Left renal pelvis (tissue), 4 donors: ENCODE data around the gene RAB3C. TPM values are rescaled to one million over a fixed set of nuclear protein-coding genes. Genes with fewer than 3 reads are reported as not detected.
"Not testable (repeated sequence)": the region's sequence is repeated elsewhere in the genome, so short reads cannot be mapped to it uniquely, and the experiment has no call there.

Experiments
- DNase-seq, 4 donors: peaks; one replicate each; pipeline ENCODE4 v3.0.0-alpha.2; 2013; ENCODE audit warnings: low read depth in 4 of 4, low spot score in 3 of 4
- polyA plus RNA-seq, 4 donors: library from polyadenylated mRNA; unstranded; fragments of 120-200 nt; gene quantifications; one replicate each; pipeline ENCODE4 v1.2.1, GENCODE V29; 2013; ENCODE audit not compliant: insufficient read length in 4 of 4

Gene RAB3C
- polyA plus RNA-seq, 4 donors, result 1.1 to 2.3 (median 2.0) TPM

- no peak for DNase-seq
Measured at GRCh38 chr5:58672521-58672920, 89.6 kb downstream of the RAB3C start.

- DNase-seq, result no peak
Measured at GRCh38 chr5:58674070-58674469, 91.2 kb downstream of the RAB3C start.

- no peak for DNase-seq
Measured at GRCh38 chr5:58674711-58675110, 91.8 kb downstream of the RAB3C start.

- no peak for DNase-seq
Measured at GRCh38 chr5:58675341-58675740, 92.5 kb downstream of the RAB3C start.

DNA sequence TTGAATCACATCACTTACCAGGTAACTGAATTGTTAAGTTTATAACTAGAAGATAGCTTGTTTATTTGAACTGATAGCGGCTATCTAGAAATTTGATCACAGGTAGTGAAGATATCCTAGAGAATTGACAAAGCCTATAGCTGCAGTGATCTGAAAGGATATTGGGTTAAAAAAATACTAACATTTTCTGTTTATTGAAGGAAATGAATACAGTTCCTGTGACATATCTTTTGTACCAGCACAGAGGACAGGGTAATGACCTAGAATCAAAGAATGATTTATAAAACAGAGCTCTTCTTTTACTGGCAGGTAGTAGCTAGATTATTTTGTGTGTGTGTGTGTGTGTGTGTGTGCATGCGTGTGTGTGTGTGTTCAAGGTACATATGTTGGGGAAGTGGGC, 94.8 kb downstream of the RAB3C start:
- DNase-seq, result no peak

DNA sequence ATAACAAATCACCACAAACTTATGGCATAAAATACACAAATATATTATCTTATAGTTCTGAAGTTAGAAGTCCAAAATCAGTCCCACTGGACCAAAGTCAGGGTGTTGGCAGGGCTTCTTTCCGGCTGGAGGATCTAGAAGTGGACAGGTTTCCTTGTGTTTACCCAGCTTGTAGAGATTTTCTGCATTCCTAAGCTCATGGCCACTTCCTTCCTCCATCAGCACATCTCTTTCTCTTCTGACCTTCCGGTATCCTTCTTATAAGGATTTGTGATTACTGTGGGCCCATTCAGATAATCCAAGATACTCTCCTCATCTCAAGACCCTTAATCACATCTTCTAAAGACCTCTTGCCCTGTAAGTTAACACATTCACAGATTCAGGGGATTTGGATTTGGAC, 97.6 kb downstream of the RAB3C start:
- no peak for DNase-seq

DNA sequence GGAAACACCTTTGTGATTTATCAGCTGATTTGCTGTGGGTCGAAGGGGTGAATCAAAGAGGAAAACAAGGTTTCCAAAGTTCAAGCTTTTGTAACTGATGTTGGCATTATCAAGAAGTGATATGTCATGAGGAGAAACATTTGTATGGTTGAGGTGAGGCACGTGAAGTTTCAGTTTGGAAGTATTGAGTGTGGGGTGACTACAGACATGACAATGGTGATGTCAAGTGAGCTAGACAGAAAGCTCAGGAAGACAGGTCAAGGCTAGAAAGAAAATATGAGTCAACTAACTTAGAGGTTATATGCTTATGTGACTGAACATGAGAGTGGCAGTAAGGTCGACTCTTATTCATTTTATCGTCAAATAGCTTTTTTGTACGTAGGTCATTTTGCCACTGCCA, 99.1 kb downstream of the RAB3C start:
- DNase-seq, result no peak

DNA sequence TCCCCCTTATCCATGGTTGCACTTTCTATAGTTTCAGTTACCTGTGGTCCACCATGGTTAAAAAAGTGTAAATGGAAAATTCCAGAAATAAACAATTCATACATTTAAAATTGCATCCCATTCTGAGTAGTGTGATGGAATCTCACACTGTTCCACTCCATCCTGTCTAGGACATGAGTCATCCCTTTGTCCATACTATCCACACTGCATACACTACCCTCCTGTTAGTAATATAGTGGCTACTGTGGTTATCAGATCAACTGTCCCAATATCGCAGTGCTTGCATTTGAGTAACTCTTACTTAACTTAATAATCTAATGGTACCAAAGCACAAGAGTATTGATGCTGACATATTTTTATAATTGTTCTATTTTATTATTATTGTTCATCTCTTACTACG, 100.7 kb downstream of the RAB3C start:
- DNase-seq, result no peak

DNA sequence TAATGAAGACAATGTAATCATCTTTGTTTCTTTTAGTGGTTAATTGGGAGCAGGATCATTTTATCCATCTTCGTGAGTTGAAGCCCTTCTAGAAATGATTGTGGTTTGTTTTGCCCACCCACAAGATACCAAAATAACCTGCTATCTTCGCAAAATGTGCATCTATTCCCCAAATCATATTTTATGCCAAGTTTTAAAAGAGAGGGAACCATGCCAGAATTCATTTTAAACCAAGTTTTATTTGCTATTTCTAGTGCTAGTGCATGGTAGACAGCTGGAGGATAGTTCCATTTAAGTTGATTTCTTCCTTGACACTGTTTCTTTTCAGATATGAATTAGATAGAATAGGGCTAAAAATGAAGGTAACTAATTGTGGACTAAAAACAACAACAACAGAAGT, 104.2 kb downstream of the RAB3C start:
- no peak for DNase-seq

DNA sequence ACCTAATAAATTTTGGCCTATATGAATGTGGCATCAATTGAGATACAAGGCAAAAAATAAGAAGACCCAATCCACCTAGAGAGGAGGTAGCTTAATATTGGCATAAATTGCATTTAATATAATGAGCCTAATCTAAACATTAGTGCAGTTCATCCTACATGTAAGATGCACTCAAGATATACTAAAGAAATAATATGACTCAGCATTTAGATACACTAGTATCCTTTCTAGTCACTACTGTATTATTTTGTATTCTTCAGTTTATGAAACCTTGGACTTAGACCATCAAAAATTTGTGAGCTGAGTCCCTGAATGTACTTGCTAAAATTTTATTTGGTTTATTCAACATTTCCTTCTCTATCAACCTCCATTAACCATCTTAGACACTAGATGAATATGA, 104.7 kb downstream of the RAB3C start:
- DNase-seq, result no peak

GRCh38 chr5:58699088-58699761, 116.3 kb downstream of the RAB3C start:
- DNase-seq, result not testable (repeated sequence)

- no peak for DNase-seq
Measured at GRCh38 chr5:58699762-58700118, 116.9 kb downstream of the RAB3C start.

GRCh38 chr5:58703925-58704555, 121.2 kb downstream of the RAB3C start:
- DNase-seq, result no peak

DNA sequence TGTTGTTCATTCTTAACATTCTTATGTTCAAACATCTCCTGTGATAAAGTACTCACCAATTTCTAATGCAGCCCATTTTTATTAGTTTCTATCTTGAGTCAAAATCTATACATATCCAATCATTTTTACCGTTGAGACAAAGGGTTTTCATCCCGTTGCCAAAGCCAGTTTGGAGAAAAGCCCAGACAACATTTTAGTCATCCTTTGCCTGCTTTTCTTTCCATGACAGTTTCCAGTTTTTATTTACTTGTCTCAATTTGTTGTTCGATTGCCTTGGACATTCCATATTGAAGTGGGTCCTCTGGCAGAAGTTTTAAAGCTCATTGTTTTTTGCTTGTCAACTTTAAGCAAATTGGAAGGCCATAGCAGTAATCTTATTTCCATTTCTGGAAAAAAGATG, 123.9 kb downstream of the RAB3C start:
- no peak for DNase-seq

- DNase-seq, result no peak
Measured at GRCh38 chr5:58708456-58708855, 125.6 kb downstream of the RAB3C start.

- not testable (repeated sequence) for DNase-seq
Measured at GRCh38 chr5:58710425-58710824, 127.5 kb downstream of the RAB3C start.

GRCh38 chr5:58710871-58711270, 128.0 kb downstream of the RAB3C start:
- no peak for DNase-seq

DNA sequence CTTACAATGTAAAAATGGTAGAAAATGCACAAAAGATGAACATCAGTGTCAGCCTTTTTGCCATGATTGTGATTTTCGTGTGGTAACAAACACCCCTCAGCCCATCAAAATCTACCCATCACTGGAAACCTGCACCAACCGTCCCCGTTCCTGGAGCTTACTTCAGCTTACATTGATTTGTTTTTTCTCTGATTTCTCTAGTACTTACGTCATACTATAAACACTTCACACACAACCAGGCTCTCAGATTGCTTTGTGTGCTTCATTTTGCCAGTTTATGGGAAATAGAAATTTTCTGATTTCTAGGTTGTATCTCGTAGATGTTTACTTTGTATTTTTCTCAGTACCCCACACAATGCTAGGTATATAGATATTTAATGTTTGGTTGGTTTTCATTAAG, 129.1 kb downstream of the RAB3C start:
- no peak for DNase-seq

- DNase-seq, result no peak
Measured at GRCh38 chr5:58714046-58714445, 131.2 kb downstream of the RAB3C start.

DNA sequence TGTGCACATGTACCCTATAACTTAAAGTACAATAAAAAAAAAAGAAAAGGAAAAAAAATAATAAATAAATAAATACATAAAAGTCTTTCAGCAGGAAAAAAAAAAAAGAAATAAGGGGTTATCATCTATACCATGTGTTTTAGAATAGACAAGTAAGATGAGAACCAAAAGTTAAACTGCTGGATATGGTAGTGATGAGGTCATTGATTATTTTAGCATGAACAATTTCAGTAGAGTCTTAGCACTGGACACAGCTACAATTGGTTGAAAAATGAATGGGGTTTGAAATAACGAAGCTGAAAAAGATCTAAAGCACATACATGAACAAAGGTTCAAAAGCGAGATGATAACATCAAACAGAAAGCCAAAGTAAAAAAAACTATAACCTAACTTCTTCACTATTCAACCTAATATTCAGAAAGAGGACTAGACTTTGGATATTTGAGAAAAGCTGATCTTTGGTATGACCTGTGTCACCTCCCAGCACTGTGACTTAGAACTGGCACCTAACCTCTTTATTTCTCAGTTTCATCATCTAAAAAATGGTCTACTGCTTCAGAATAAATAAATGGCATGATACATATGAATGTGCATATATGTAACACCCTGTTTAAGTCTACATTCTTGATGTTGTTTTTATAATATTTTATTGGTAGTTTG, 133.3 kb downstream of the RAB3C start:
- no peak for DNase-seq

- no peak for DNase-seq
Measured at GRCh38 chr5:58716713-58717112, 133.8 kb downstream of the RAB3C start.

DNA sequence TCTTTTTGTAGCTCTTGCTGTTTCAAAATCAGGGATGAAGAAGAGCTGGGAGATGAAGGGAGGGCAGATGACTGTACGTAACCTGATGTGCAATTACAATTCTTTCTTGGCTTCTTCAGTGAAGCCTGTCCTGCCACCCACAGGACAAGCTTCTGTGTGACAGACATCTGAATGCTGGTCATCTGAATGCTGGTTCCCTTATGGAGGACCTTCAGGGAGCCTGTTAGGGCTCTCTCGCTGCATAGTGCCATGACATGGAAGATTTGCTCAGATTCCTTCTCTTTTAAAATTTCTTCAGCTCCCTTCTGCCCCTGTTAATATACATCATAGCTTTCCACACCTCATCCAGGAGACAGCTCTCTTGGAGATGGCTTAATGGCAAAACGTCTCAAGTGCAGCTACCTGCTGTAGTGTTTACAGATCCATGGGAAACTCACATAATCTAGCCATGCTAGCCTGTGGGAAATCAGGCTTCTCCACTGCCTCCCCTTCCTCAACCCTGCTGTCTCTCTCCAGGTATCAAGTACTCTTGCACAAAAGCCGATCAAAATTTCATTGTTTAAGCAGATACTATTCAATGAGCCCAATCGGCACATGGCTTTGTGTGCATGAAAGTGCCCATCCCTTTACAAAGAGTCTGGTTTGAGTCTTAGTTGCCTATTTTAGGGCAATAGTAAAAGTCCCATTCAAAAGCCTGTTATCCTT, 134.6 kb downstream of the RAB3C start:
- DNase-seq, result no peak
